Breast epithelium (tissue), 3 donors: ENCODE results near the gene GARRE1.
A peak's percentile ranks its signal among the peaks of the same experiment; 100 is the strongest.

Source experiments
- CTCF ChIP-seq, 3 donors: fragments of 450-650 bp; IDR thresholded peaks; one replicate each; pipeline ENCODE4 v1.5.1; 2016 to 2017; ENCODE audit warnings: antibody characterized with exemption in 3 of 3, mild to moderate bottlenecking in 3 of 3, moderate library complexity in 3 of 3
- POLR2A ChIP-seq: fragments of 450-650 bp; IDR thresholded peaks from one replicate; pipeline ENCODE4 v1.6.1; 2016; ENCODE audit warnings: antibody characterized with exemption, mild to moderate bottlenecking, moderate library complexity

GRCh38 chr19:34220472-34221063, 33.8 kb upstream of the GARRE1 start:
- TF ChIP-seq POLR2A (no peak), CTCF (IDR thresholded peaks at IDR 0.05) (peak; percentile 40 to 54 (median 52))
